DOHH2 (cell line): ENCODE results near the gene AKR1C3.

Source experiments
- CTCF ChIP-seq: fragments of 200-600 bp; sonication (generic); IDR thresholded peaks from one replicate; pipeline ENCODE4 v1.5.1; 2014; ENCODE audit warnings: antibody characterized with exemption, mild to moderate bottlenecking, low read depth, low read length; ENCODE audit not compliant: poor library complexity, severe bottlenecking
- EZH2phosphoT487 ChIP-seq: fragments of 200-600 bp; sonication (generic); IDR thresholded peaks from 2 replicates; pipeline ENCODE4 v1.6.1; 2017; ENCODE audit warnings: borderline replicate concordance, mild to moderate bottlenecking, antibody characterized with exemption, low read length, moderate library complexity, mixed read lengths

- TF ChIP-seq CTCF (no peak), EZH2phosphoT487 (no peak)
These were observed 49.1 kb upstream of the AKR1C3 start for GRCh38 chr10:5045095-5045494.
